G401.6 (cell line): ENCODE measurements around the gene PCDHA6.
"Not testable (repeated sequence)": the region's sequence is repeated elsewhere in the genome, so short reads cannot be mapped to it uniquely, and the experiment has no call there.

Experiments
- FAIRE-seq: peaks from 2 replicates; lab custom pipeline; 2012; peaks lifted over from hg19 to GRCh38; lab: Jason Lieb, UNC

The PCDHA6 gene

DNA sequence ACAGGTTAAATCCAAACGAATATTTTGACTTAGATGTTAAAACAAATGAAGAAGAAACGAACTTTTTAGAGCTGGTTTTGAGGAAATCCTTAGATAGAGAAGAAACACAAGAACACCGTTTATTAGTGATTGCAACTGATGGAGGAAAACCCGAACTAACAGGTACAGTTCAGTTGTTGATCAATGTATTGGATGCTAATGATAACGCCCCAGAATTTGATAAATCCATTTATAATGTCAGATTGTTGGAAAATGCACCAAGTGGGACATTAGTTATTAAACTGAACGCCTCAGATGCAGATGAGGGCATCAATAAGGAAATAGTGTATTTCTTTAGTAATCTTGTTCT is 5.5 kb upstream of the PCDHA6 start:
- no peak for FAIRE-seq

DNA sequence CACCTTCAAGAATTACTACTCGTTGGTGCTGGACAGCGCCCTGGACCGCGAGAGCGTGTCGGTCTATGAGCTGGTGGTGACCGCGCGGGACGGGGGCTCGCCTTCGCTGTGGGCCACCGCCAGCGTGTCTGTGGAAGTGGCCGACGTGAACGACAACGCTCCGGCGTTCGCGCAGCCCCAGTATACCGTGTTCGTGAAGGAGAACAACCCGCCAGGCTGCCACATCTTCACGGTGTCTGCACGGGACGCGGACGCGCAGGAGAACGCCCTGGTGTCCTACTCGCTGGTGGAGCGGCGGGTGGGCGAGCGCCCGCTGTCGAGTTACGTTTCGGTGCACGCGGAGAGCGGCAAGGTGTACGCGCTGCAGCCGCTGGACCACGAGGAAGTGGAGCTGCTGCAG is 4.8 kb upstream of the PCDHA6 start:
- FAIRE-seq = not testable (repeated sequence)

DNA sequence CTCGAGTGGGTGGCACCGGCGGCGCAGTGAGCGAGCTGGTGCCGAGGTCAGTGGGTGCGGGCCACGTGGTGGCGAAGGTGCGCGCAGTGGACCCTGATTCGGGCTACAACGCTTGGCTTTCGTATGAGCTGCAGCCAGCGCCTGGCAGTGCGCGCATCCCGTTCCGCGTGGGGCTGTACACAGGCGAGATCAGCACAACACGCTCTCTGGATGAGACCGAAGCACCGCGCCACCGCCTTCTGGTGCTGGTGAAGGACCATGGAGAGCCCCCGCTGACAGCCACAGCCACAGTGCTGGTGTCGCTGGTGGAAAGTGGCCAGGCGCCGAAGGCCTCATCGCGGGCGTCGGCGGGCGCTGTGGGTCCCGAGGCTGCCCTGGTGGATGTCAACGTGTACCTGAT is 4.3 kb upstream of the PCDHA6 start:
- FAIRE-seq = no peak

DNA sequence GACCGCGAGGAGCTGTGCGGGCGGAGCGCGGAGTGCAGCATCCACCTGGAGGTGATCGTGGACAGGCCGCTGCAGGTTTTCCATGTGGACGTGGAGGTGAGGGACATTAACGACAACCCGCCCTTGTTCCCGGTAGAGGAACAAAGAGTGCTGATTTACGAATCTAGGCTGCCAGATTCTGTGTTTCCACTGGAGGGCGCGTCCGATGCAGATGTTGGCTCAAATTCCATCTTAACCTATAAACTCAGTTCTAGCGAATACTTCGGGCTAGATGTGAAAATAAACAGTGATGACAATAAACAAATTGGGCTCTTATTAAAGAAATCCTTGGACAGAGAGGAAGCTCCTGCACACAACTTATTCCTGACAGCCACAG is 590 bp downstream of the PCDHA6 start:
- FAIRE-seq = no peak

DNA sequence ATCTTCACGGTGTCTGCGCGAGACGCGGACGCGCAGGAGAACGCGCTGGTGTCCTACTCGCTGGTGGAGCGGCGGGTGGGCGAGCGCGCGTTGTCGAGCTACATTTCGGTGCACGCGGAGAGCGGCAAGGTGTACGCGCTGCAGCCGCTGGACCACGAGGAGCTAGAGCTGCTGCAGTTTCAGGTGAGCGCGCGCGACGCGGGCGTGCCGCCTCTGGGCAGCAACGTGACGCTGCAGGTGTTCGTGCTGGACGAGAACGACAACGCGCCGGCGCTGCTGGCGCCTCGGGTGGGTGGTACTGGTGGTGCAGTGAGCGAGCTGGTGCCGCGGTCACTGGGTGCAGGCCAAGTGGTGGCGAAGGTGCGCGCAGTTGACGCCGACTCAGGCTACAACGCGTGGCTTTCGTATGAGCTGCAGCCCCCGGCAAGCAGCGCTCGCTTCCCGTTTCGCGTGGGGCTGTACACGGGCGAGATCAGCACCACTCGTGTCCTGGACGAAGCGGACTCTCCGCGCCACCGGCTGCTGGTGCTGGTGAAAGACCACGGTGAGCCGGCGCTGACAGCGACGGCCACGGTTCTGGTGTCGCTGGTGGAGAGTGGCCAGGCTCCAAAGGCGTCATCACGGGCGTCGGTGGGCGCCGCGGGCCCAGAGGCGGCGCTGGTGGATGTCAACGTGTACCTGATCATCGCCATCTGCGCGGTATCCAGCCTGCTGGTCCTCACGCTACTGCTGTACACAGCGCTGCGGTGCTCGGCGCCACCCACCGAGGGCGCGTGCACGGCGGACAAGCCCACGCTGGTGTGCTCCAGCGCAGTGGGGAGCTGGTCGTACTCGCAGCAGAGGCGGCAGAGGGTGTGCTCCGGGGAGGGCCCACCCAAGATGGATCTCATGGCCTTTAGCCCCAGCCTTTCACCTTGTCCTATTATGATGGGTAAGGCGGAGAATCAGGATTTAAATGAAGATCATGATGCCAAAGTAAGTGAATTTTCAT is 2.0 kb downstream of the PCDHA6 start:
- FAIRE-seq = not testable (repeated sequence)

DNA sequence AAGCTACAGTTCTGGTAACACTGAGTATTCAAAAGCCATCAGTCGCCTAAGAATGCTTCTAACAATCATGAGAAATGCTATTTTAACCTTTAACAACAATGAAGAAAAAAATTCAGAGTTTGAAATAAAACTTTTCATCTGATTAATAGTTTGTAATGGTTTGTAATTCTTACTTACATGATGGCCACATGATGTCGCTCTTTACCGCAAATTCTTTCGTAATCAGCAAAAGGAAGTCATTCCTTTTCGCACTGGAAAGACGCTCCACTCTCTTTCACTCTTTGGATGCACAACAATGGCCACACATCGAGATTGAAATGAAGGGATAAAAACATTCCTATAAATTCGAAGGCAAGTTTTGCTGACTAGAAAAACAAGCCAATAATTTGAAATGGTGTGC is 6.2 kb downstream of the PCDHA6 start, which contains the start of gene PCDHA7:
TSS of gene PCDHA7 (plus strand) at position 277 of the 400 bp plus-strand sequence. CDS start at position 392, 115 bp downstream.
- FAIRE-seq = no peak

DNA sequence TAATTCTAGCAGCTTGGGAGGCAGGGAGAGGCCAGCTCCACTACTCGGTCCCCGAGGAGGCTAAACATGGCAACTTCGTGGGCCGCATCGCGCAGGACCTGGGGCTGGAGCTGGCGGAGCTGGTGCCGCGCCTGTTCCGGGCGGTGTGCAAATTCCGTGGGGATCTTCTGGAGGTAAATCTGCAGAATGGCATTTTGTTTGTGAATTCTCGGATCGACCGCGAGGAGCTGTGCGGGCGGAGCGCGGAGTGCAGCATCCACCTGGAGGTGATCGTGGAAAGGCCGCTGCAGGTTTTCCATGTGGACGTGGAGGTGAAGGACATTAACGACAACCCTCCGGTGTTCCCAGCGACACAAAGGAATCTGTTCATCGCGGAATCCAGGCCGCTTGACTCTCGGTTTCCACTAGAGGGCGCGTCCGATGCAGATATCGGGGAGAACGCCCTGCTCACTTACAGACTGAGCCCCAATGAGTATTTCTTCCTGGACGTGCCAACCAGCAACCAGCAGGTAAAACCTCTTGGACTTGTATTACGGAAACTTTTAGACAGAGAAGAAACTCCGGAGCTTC is 6.8 kb downstream of the PCDHA6 start:
- FAIRE-seq = not testable (repeated sequence)

DNA sequence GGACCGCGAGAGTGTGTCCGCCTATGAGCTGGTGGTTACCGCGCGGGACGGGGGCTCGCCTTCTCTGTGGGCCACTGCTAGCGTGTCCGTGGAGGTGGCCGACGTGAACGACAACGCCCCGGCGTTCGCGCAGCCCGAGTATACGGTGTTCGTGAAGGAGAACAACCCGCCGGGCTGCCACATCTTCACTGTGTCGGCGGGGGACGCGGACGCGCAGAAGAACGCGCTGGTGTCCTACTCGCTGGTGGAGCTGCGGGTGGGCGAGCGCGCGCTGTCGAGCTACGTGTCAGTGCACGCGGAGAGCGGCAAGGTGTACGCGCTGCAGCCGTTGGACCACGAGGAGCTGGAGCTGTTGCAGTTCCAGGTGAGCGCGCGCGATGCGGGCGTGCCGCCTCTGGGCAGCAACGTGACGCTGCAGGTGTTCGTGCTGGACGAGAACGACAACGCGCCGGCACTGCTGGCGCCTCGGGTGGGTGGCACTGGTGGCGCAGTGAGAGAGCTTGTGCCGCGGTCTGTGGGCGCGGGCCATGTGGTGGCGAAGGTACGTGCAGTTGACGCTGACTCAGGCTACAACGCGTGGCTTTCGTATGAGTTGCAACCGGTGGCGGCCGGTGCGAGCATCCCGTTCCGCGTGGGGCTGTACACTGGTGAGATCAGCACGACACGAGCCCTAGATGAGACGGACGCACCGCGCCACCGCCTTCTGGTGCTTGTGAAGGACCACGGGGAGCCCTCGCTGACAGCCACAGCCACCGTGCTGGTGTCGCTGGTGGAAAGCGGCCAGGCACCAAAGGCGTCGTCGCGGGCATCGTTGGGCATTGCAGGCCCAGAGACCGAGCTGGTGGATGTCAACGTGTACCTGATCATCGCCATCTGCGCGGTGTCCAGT is 8.1 kb downstream of the PCDHA6 start:
- FAIRE-seq = no peak

DNA sequence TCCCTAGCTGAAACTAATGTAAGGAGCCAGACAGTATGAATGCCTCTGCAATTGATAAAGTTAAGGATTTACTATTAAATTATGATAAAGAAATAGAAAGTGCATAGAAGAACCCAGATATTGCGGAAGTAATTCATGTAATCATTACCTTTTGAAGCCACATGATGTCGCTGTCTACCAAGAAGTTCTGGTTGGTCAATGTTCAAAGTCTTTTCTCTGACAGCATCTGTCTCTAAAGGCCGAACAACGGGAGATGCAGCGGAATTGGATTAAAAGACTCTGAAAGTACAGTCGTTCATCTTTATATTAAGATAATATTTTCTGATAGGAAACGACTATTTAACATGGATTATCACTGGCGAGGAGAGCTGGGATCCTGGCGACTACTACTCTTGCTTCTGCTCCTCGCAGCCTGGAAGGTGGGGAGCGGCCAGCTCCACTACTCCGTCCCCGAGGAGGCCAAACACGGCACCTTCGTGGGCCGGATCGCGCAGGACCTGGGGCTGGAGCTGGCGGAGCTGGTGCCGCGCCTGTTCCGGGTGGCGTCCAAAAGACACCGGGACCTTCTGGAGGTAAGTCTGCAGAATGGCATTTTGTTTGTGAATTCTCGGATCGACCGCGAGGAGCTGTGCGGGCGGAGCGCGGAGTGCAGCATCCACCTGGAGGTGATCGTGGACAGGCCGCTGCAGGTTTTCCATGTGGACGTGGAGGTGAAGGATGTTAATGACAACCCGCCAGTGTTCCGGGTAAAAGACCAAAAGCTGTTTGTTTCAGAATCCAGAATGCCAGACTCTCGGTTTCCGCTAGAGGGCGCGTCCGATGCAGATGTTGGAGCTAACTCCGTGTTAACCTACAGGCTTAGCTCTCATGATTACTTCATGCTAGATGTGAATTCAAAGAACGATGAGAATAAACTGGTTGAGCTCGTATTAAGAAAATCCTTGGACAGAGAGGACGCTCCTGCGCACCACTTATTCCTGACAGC is 13.5 kb downstream of the PCDHA6 start, which contains the start of gene PCDHA8:
TSS of gene PCDHA8 (plus strand) at position 210 of the 985 bp plus-strand sequence. CDS start at position 345, 135 bp downstream.
- FAIRE-seq = peak; percentile 92

DNA sequence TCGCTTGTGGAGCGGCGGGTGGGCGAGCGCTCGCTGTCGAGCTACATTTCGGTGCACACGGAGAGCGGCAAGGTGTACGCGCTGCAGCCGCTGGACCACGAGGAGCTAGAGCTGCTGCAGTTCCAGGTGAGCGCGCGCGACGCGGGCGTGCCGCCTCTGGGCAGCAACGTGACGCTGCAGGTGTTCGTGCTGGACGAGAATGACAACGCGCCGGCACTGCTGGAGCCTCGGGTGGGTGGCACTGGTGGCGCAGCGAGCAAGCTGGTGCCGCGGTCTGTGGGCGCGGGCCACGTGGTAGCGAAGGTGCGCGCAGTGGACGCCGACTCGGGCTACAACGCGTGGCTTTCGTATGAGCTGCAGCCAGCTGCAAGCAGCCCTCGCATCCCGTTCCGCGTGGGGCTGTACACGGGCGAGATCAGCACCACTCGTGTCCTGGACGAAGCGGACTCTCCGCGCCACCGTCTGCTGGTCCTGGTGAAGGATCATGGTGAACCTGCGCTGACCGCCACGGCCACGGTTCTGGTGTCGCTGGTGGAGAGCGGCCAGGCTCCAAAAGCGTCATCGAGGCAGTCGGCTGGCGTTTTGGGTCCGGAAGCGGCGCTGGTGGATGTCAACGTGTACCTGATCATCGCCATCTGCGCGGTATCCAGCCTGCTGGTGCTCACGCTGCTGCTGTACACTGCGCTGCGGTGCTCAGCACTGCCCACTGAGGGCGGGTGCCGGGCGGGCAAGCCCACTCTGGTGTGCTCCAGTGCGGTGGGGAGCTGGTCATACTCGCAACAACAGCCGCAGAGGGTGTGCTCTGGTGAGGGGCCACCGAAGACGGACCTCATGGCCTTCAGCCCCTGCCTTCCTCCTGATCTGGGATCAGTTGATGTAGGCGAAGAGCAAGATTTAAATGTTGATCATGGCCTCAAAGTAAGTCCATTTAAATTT is 15.3 kb downstream of the PCDHA6 start:
- FAIRE-seq = no peak

DNA sequence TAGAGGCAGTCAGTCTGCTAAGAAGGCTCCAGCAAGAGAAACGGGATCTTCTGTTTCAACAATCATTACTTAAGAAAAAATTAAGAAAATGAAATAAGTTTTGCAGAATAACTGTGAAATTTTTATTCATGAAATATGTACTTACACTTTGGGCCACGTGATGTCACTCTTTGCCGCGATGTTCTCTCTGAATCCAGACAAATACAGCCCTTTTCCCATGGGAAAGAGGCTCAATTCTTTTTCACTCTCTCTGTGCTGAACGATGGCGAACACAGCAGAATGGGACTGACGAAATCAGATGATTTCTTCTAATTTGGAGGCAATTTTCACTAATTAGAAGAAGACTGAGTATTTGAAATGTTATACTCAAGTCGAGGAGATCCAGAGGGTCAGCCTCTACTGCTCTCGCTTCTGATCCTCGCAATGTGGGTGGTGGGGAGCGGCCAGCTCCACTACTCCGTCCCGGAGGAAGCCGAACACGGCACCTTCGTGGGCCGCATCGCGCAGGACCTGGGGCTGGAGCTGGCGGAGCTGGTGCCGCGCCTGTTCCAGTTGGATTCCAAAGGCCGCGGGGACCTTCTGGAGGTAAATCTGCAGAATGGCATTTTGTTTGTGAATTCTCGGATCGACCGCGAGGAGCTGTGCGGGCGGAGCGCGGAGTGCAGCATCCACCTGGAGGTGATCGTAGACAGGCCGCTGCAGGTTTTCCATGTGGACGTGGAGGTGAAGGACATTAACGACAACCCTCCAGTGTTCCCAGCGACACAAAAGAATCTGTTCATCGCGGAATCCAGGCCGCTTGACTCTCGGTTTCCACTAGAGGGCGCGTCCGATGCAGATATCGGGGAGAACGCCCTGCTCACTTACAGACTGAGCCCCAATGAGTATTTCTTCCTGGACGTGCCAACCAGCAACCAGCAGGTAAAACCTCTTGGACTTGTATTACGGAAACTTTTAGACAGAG is 20.7 kb downstream of the PCDHA6 start, which contains the start of gene PCDHA9:
TSS of gene PCDHA9 (plus strand) at position 244 of the 964 bp plus-strand sequence. CDS start at position 358, 114 bp downstream.
- FAIRE-seq = not testable (repeated sequence)

DNA sequence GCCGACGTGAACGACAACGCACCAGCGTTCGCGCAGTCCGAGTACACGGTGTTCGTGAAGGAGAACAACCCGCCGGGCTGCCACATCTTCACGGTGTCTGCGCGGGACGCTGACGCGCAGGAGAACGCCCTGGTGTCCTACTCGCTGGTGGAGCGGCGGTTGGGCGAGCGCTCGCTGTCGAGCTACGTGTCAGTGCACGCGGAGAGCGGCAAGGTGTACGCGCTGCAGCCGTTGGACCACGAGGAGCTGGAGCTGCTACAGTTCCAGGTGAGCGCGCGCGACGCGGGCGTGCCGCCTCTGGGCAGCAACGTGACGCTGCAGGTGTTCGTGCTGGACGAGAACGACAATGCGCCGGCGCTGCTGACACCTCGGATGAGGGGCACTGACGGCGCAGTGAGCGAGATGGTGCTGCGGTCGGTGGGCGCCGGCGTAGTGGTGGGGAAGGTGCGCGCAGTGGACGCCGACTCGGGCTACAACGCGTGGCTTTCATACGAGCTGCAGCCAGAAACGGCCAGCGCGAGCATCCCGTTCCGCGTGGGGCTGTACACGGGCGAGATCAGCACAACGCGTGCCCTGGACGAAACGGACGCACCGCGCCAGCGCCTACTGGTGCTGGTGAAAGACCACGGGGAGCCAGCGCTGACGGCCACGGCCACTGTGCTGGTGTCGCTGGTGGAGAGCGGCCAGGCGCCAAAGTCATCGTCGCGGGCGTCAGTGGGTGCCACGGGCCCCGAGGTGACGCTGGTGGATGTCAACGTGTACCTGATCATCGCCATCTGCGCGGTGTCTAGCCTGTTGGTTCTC is 22.3 kb downstream of the PCDHA6 start:
- FAIRE-seq = not testable (repeated sequence)

DNA sequence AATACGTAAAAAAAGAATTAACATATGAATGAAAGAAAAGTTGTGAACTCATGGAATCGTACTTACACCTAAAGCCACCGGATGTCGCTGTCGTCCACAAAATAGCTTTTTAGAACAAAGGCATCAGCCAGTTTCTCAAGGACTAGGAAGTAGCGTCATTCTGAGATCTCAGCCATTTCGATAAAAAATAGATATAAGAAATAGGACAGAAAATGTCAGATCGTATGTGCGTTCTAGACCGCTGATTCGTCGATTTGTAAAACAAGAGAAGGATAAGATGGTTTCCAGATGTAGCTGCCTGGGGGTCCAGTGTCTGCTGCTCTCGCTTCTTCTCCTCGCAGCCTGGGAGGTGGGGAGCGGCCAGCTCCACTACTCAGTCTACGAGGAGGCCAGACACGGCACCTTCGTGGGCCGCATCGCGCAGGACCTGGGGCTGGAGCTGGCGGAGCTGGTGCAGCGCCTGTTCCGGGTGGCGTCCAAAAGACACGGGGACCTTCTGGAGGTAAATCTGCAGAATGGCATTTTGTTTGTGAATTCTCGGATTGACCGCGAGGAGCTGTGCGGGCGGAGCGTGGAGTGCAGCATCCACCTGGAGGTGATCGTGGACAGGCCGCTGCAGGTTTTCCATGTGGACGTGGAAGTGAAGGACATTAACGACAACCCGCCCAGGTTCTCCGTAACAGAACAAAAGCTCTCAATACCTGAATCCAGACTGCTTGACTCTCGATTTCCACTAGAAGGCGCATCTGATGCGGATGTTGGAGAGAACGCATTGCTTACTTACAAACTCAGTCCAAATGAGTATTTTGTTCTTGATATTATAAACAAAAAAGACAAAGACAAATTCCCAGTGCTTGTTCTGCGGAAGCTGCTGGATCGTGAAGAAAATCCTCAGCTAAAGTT is 28.3 kb downstream of the PCDHA6 start, which contains the start of gene PCDHA10:
TSS of gene PCDHA10 (plus strand) at position 126 of the 903 bp plus-strand sequence. CDS start at position 278, 152 bp downstream.
- no peak for FAIRE-seq

DNA sequence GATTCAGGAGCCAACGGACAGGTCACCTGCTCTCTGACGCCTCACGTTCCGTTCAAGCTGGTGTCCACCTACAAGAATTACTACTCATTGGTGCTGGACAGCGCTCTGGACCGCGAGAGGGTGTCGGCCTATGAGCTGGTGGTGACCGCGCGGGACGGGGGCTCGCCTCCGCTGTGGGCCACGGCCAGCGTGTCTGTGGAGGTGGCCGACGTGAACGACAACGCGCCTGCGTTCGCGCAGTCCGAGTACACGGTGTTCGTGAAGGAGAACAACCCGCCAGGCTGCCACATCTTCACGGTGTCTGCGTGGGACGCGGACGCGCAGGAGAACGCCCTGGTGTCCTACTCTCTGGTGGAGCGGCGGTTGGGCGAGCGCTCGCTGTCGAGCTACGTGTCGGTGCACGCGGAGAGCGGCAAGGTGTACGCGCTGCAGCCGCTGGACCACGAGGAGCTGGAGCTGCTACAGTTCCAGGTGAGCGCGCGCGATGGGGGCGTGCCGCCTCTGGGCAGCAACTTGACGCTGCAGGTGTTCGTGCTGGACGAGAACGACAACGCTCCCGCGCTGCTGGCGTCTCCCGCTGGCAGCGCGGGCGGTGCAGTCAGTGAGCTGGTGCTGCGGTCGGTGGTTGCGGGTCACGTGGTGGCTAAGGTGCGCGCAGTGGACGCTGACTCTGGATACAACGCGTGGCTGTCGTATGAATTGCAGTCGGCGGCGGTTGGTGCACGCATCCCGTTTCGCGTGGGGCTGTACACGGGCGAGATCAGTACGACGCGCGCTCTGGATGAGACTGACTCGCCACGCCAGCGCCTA is 29.6 kb downstream of the PCDHA6 start:
- no peak for FAIRE-seq

DNA sequence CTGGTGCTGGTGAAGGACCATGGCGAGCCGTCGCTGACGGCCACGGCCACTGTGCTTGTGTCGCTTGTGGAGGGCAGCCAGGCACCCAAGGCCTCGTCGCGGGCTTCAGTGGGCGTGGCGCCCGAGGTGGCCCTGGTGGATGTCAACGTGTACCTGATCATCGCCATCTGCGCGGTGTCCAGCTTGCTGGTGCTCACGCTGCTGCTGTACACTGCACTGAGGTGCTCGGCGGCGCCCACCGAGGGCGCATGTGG is 30.2 kb downstream of the PCDHA6 start:
- no peak for FAIRE-seq
